Measurements from ENCODE around the gene HID1. TPM values are rescaled to one million over a fixed set of nuclear protein-coding genes. Genes with fewer than 3 reads are reported as not detected.

Gene HID1
- total RNA-seq, 4 donors from 2014 or later = 2.9 to 11.6 (median 6.2) TPM

- WGBS, 2 donors = 68% methylated on average over 5 of the region's 5 CpGs
- no peak for DNase-seq (ENCODE audit: low spot score in 2 of 2)
- no peak for TF ChIP-seq CTCF (IDR thresholded peaks at IDR 0.05)
- TF ChIP-seq POLR2A (IDR thresholded peaks at IDR 0.05) = no peak
- intact Hi-C loops (cut with DNase I; ENCODE audit: low total_unique reads) = no loop called here
- H3K4me3 ChIP-seq (ENCODE audit: low read depth, poor library complexity, severe bottlenecking) = no peak overlapping the region
These were observed 23.3 kb upstream of the HID1 start for GRCh38 chr17:74995847-74996246.

- TF ChIP-seq POLR2A (IDR thresholded peaks at IDR 0.05) (no peak), CTCF (IDR thresholded peaks at IDR 0.05) (no peak)
- no peak for DNase-seq (ENCODE audit: low spot score in 2 of 2)
- WGBS, 2 donors = 78 to 82% methylated on average over 7 of the region's 7 CpGs
- intact Hi-C loops (cut with DNase I; ENCODE audit: low total_unique reads) = no loop called here
- no peak overlapping the region for H3K4me3 ChIP-seq (ENCODE audit: low read depth, poor library complexity, severe bottlenecking)
These were observed 21.9 kb upstream of the HID1 start for GRCh38 chr17:74994440-74994839.

- DNase-seq (ENCODE audit: low spot score in 2 of 2) = no peak
- H3K4me3 ChIP-seq (ENCODE audit: low read depth, poor library complexity, severe bottlenecking) = no peak overlapping the region
- 41 to 50% methylated on average over 2 of the region's 2 CpGs for WGBS, 2 donors
- no peak for TF ChIP-seq POLR2A (IDR thresholded peaks at IDR 0.05)
- TF ChIP-seq CTCF (IDR thresholded peaks at IDR 0.05) = no peak
- intact Hi-C loops (cut with DNase I; ENCODE audit: low total_unique reads) = no loop called here
These were observed 19.7 kb upstream of the HID1 start for GRCh38 chr17:74992223-74992622.

- 75 to 86% methylated on average over 10 of the region's 10 CpGs for WGBS, 2 donors
- intact Hi-C loops (cut with DNase I; ENCODE audit: low total_unique reads) = no loop called here
- DNase-seq (ENCODE audit: low spot score in 2 of 2) = no peak
- no peak overlapping the region for H3K4me3 ChIP-seq (ENCODE audit: low read depth, poor library complexity, severe bottlenecking)
- no peak for TF ChIP-seq POLR2A (IDR thresholded peaks at IDR 0.05)
- no peak for TF ChIP-seq CTCF (IDR thresholded peaks at IDR 0.05)
These were observed 18.1 kb upstream of the HID1 start for GRCh38 chr17:74990581-74991105.

- peak; percentile 71 to 97 for DNase-seq (ENCODE audit: low spot score in 2 of 2)
- 1 to 2% methylated on average over 29 to 44 of the region's 76 CpGs for WGBS, 2 donors
- TF ChIP-seq POLR2A (IDR thresholded peaks at IDR 0.05) = no peak
- intact Hi-C loops (cut with DNase I; ENCODE audit: low total_unique reads) = no loop called here
- peak overlapping the region; percentile 76 for H3K4me3 ChIP-seq (ENCODE audit: low read depth, poor library complexity, severe bottlenecking)
These were observed 15.6 kb upstream of the HID1 start for GRCh38 chr17:74987909-74988711.

- TF ChIP-seq CTCF (IDR thresholded peaks at IDR 0.05) (no peak), POLR2A (IDR thresholded peaks at IDR 0.05) (peak in 1 of 2 donors; percentile 76)
- H3K4me3 ChIP-seq (ENCODE audit: low read depth, poor library complexity, severe bottlenecking) = peak within 1 kb of the TSS; percentile 76
- intact Hi-C loops (cut with DNase I; ENCODE audit: low total_unique reads) = no loop called here
- 0% methylated on average over 38 of the region's 51 CpGs for WGBS, 2 donors
- peak; percentile 97 to 99 for DNase-seq (ENCODE audit: low spot score in 2 of 2)
These were observed 14.9 kb upstream of the HID1 start, which contains the start of gene CDR2L for GRCh38 chr17:74987418-74987908. Gene CDR2L (plus strand): TSS chr17:74987632. CDS start chr17:74988044, 412 bp downstream.
